ENCODE measurements around the gene FEM1C.

- TF ChIP-seq EZH2phosphoT487 (IDR thresholded peaks at IDR 0.05; ENCODE audit: insufficient read depth, low read depth) (no peak), EZH2 (IDR thresholded peaks at IDR 0.05; ENCODE audit: insufficient read depth, poor library complexity, severe bottlenecking) (no peak)
Observed at GRCh38 chr5:115577329-115577728, 32.8 kb upstream of the FEM1C start.

Measured in GM23248 (cell line).